ENCODE measurements around the gene ARL15.

The ARL15 gene

DNA sequence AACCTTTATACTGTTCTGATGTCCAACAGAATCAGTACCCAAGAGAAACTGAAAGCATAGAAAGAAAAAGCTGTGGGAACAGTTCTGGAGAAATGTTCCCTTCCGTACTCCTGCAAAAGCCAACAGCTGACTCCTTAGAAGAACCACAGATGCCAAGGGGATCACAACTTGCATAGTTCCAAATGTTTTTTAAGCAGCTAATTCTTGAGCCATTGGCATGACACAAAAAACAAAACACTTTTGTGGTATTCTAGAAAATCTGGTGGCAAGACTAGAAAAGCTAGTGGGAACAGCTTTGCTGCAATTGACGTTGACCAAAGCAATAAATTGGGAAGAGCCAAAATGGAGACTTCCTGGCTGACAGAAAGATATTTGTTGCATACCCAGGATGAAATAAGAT, 189.9 kb downstream of the ARL15 start:
- DNase-seq (ENCODE audit: low read depth) = no peak

DNA sequence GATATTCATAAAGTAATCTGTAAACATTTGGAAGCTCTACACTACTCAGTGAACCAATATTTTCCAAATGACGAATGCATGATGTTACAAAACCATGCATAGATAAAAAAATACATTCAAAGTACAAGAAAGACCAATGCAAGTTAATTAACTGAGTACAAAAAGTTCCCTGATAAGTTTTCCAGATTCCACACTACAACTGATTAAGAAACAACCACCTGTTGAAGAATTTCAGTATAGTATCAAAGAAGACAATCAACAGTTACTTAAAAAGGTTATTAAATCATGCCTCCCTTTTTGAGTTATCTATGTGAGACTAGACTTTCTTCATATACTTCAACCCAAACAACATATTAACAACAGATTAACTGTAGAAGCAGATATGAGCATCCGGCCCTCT, 192.4 kb downstream of the ARL15 start:
- TF ChIP-seq, protein P1, sequence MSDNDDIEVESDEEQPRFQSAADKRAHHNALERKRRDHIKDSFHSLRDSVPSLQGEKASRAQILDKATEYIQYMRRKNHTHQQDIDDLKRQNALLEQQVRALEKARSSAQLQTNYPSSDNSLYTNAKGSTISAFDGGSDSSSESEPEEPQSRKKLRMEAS (IDR thresholded peaks at IDR 0.05; ENCODE audit: low read depth, low read length) = no peak
- TF ChIP-seq, protein P2, sequence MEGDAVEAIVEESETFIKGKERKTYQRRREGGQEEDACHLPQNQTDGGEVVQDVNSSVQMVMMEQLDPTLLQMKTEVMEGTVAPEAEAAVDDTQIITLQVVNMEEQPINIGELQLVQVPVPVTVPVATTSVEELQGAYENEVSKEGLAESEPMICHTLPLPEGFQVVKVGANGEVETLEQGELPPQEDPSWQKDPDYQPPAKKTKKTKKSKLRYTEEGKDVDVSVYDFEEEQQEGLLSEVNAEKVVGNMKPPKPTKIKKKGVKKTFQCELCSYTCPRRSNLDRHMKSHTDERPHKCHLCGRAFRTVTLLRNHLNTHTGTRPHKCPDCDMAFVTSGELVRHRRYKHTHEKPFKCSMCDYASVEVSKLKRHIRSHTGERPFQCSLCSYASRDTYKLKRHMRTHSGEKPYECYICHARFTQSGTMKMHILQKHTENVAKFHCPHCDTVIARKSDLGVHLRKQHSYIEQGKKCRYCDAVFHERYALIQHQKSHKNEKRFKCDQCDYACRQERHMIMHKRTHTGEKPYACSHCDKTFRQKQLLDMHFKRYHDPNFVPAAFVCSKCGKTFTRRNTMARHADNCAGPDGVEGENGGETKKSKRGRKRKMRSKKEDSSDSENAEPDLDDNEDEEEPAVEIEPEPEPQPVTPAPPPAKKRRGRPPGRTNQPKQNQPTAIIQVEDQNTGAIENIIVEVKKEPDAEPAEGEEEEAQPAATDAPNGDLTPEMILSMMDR (IDR thresholded peaks at IDR 0.05; ENCODE audit: low read depth, low read length) = no peak
- TF ChIP-seq MYC (IDR thresholded peaks at IDR 0.05; ENCODE audit: low read depth, low read length) (no peak), POLR2A (IDR thresholded peaks at IDR 0.05; ENCODE audit: extremely low read depth, insufficient read length) (no peak)
- no peak for DNase-seq (ENCODE audit: low read depth)
- H3K4me3 ChIP-seq (ENCODE audit: low read depth, low read length) = no peak overlapping the region

More for the DNA sequence above, 189.9 kb downstream of the ARL15 start:
- H3K4me3 ChIP-seq (ENCODE audit: low read depth, low read length) = no peak overlapping the region
- TF ChIP-seq POLR2A (IDR thresholded peaks at IDR 0.05; ENCODE audit: extremely low read depth, insufficient read length) = no peak
- TF ChIP-seq MYC (IDR thresholded peaks at IDR 0.05; ENCODE audit: low read depth, low read length) = no peak
- TF ChIP-seq, protein P2 (IDR thresholded peaks at IDR 0.05; ENCODE audit: low read depth, low read length) = no peak

DNA sequence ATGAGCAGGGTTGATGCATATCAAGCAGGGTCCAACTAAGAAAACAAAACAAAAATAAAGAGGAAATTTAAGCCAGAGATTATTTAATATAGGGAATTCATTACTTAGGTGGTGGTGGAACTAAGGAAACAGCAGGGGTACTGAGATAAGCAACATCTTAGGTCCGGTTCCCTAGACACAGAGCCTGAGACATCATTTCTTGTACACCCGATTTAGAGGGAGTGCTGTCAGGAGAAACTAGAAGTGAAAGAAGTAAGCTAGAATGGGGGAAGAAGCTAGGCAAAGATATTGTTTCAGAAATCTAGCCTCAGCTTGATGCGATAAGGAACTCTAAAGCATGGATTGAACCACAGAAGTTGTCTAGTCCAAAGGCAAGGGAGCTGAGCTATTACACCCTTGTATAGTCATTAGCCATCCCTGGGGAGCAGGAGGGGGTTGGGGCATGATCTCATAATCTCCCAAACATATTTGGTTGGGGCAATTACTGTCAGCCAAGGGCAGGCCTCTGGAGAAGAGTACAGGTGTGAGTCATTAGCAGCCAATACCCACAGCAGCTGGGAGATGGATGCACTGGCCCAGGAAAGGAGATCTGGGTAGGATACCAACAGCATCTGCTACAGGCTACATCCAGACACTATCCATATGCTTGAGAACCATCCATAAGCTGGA, 194.5 kb downstream of the ARL15 start:
- TF ChIP-seq, protein P2 (IDR thresholded peaks at IDR 0.05; ENCODE audit: low read depth, low read length) = no peak
- TF ChIP-seq POLR2A (IDR thresholded peaks at IDR 0.05; ENCODE audit: extremely low read depth, insufficient read length) (no peak), MYC (IDR thresholded peaks at IDR 0.05; ENCODE audit: low read depth, low read length) (no peak)
- TF ChIP-seq, protein P1 (IDR thresholded peaks at IDR 0.05; ENCODE audit: low read depth, low read length) = no peak
- no peak overlapping the region for H3K4me3 ChIP-seq (ENCODE audit: low read depth, low read length)
- DNase-seq (ENCODE audit: low read depth) = no peak

DNA sequence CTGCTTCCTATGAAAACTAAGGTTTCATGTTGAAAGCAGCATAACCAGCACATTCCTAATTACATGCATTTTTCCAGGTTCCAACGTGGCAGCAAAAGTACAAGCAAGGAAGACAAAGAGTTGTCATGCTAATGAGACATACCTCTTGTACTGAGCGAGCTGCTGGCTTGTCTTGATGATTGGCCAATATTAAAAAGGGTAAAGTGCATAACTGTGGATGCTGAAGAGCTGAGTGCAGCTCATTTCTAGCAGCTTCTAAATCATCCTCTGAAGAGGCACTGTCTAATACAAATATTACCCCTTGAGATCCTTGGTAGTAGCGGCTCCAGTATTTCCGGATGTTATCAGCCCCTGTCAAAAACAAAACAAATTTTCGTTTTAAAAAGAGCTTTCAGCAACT, 197.3 kb downstream of the ARL15 start:
- TF ChIP-seq POLR2A (IDR thresholded peaks at IDR 0.05; ENCODE audit: extremely low read depth, insufficient read length) (no peak), MYC (IDR thresholded peaks at IDR 0.05; ENCODE audit: low read depth, low read length) (no peak)
- TF ChIP-seq, protein P2 (IDR thresholded peaks at IDR 0.05; ENCODE audit: low read depth, low read length) = no peak
- TF ChIP-seq, protein P1 (IDR thresholded peaks at IDR 0.05; ENCODE audit: low read depth, low read length) = no peak
- H3K4me3 ChIP-seq (ENCODE audit: low read depth, low read length) = no peak overlapping the region
- no peak for DNase-seq (ENCODE audit: low read depth)

DNA sequence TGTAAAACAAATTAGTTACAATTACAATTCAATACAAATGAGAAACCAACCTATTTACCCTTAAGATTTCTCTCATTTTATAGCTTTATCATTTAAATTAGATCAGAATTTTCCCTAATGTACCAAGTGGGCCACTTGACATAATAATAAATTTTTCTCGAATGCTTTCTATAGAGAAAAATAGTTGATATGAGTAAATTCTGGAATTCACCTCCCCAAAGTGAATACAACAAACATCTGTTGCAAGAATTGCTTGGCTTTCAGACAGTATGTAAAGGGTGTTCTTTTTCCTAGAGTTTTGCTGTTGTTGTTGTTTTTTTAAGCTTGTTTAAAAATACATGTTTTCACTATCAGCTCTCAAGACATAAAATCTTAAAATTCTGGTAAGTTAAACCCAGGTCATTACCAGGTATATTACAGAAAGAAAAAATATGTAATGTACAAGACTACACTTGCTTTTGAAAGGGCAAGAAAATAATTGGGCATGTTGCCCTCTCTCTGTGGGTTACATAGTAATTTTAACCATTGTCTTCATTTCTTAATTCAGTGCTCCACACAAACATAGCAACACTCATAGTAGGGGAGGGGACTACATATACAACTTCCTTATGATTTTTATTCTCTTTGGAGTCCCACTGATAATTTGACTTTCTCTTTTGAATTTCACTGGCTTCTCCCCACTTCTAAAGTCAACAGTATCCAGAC, 200.6 kb downstream of the ARL15 start:
- DNase-seq (ENCODE audit: low read depth) = no peak
- TF ChIP-seq, protein P2 (IDR thresholded peaks at IDR 0.05; ENCODE audit: low read depth, low read length) = no peak
- TF ChIP-seq MYC (IDR thresholded peaks at IDR 0.05; ENCODE audit: low read depth, low read length) = no peak
- TF ChIP-seq, protein P1 (IDR thresholded peaks at IDR 0.05; ENCODE audit: low read depth, low read length) = no peak
- no peak for TF ChIP-seq POLR2A (IDR thresholded peaks at IDR 0.05; ENCODE audit: extremely low read depth, insufficient read length)
- no peak overlapping the region for H3K4me3 ChIP-seq (ENCODE audit: low read depth, low read length)
